ENCODE measurements around the gene TP53. TPM values are rescaled to one million over a fixed set of nuclear protein-coding genes. Genes with fewer than 3 reads are reported as not detected.

Gene TP53
- total RNA-seq, 1 experiment from 2014 or later: 9.2 TPM

GRCh38 chr17:7667656-7668406 is 19.5 kb downstream of the TP53 start:
- Mint-ChIP-seq H3K9me3 (ENCODE audit: unreplicated experiment) (no peaks in the 10 kb centered on the region), H3K36me3 (ENCODE audit: insufficient read depth, unreplicated experiment) (peaks cover 12% of the 10 kb centered on the region), H3K27me3 (ENCODE audit: insufficient read depth, unreplicated experiment) (no peaks in the 10 kb centered on the region), H3K4me1 (ENCODE audit: low read depth, unreplicated experiment) (no peaks in the 10 kb centered on the region), H3K4me3 (ENCODE audit: unreplicated experiment) (no peak overlapping the region), H3K27ac (ENCODE audit: unreplicated experiment) (no peak overlapping the region)
- Histone ChIP-seq H3K36me3 (ENCODE audit: control insufficient read depth, insufficient read depth, low read length) (no peaks in the 10 kb centered on the region), H3K9me3 (no peaks in the 10 kb centered on the region), H3K4me1 (no peaks in the 10 kb centered on the region), H3K4me3 (ENCODE audit: low read depth, low read length) (no peak overlapping the region), H3K27me3 (replicated peaks; ENCODE audit: control insufficient read depth, insufficient read depth, low read length) (no peaks in the 10 kb centered on the region)
- DNase-seq: no peak
- TF ChIP-seq CTCF (IDR thresholded peaks at IDR 0.05; ENCODE audit: insufficient read depth in 1 of 2, low read depth in 1 of 2, low read length in 1 of 2, severe bottlenecking in 1 of 2, unreplicated experiment in 1 of 2): no peak
- intact Hi-C loops (cut with micrococcal nuclease; ENCODE audit: unreplicated experiment): no loop called here
- ChIA-PET CTCF (no interaction called here), POLR2A (no interaction called here)
- no TSS peak for BruUV-seq (replicated peaks)

GRCh38 chr17:7656958-7657609 is 30.2 kb downstream of the TP53 start:
- no peaks in the 10 kb centered on the region for H3K27me3 Mint-ChIP-seq (ENCODE audit: insufficient read depth, unreplicated experiment)
- DNase-seq: no peak
- no peaks in the 10 kb centered on the region for H3K36me3 Mint-ChIP-seq (ENCODE audit: insufficient read depth, unreplicated experiment)
- POLR2A ChIA-PET: no interaction called here
- Histone ChIP-seq H3K4me1 (no peaks in the 10 kb centered on the region), H3K27me3 (replicated peaks; ENCODE audit: control insufficient read depth, insufficient read depth, low read length) (no peaks in the 10 kb centered on the region), H3K36me3 (ENCODE audit: control insufficient read depth, insufficient read depth, low read length) (no peaks in the 10 kb centered on the region), H3K9me3 (no peaks in the 10 kb centered on the region), H3K4me3 (ENCODE audit: low read depth, low read length) (no peak overlapping the region)
- no peak overlapping the region for H3K27ac Mint-ChIP-seq (ENCODE audit: unreplicated experiment)
- TF ChIP-seq CTCF (IDR thresholded peaks at IDR 0.05; ENCODE audit: insufficient read depth in 1 of 2, low read depth in 1 of 2, low read length in 1 of 2, severe bottlenecking in 1 of 2, unreplicated experiment in 1 of 2): no peak
- no TSS peak for BruUV-seq (replicated peaks)
- H3K4me3 Mint-ChIP-seq (ENCODE audit: unreplicated experiment): no peak overlapping the region
- no peaks in the 10 kb centered on the region for H3K9me3 Mint-ChIP-seq (ENCODE audit: unreplicated experiment)
- CTCF ChIA-PET: interaction anchor here (0.8 to 1.1 kb wide), 2 partner anchors 25 to 60 kb away, joined by 3 to 10 read pairs; no protein-coding TSS in a partner anchor
- intact Hi-C loops (cut with micrococcal nuclease; ENCODE audit: unreplicated experiment): no loop called here
- H3K4me1 Mint-ChIP-seq (ENCODE audit: low read depth, unreplicated experiment): no peaks in the 10 kb centered on the region

GRCh38 chr17:7655541-7655840 is 31.8 kb downstream of the TP53 start:
- peaks cover 3% of the 10 kb centered on the region for H3K4me1 Mint-ChIP-seq (ENCODE audit: low read depth, unreplicated experiment)
- H3K27me3 Mint-ChIP-seq (ENCODE audit: insufficient read depth, unreplicated experiment): peaks cover 7% of the 10 kb centered on the region
- ChIA-PET CTCF (no interaction called here), POLR2A (no interaction called here)
- no peaks in the 10 kb centered on the region for H3K4me1 ChIP-seq
- no peaks in the 10 kb centered on the region for H3K9me3 ChIP-seq
- no peaks in the 10 kb centered on the region for H3K27me3 ChIP-seq (replicated peaks; ENCODE audit: control insufficient read depth, insufficient read depth, low read length)
- BruUV-seq (replicated peaks): no TSS peak
- H3K36me3 Mint-ChIP-seq (ENCODE audit: insufficient read depth, unreplicated experiment): no peaks in the 10 kb centered on the region
- intact Hi-C loops (cut with micrococcal nuclease; ENCODE audit: unreplicated experiment): no loop called here
- no peaks in the 10 kb centered on the region for H3K9me3 Mint-ChIP-seq (ENCODE audit: unreplicated experiment)
- H3K4me3 ChIP-seq (ENCODE audit: low read depth, low read length): no peak overlapping the region
- no peak for TF ChIP-seq CTCF (IDR thresholded peaks at IDR 0.05; ENCODE audit: insufficient read depth in 1 of 2, low read depth in 1 of 2, low read length in 1 of 2, severe bottlenecking in 1 of 2, unreplicated experiment in 1 of 2)
- H3K4me3 Mint-ChIP-seq (ENCODE audit: unreplicated experiment): no peak overlapping the region
- H3K36me3 ChIP-seq (ENCODE audit: control insufficient read depth, insufficient read depth, low read length): no peaks in the 10 kb centered on the region
- DNase-seq: no peak
- no peak overlapping the region for H3K27ac Mint-ChIP-seq (ENCODE audit: unreplicated experiment)
